Activated CD8-positive, alpha-beta memory T cell treated with anti-CD3 and anti-CD28 coated beads, Interleukin-2, amount 10 ng/mL, durations not matched to agents 7 days and 5 days (primary cell): ENCODE measurements around the gene CUTC. TPM values are rescaled to one million over a fixed set of nuclear protein-coding genes. Genes with fewer than 3 reads are reported as not detected.
"Not testable (repeated sequence)": the region's sequence is repeated elsewhere in the genome, so short reads cannot be mapped to it uniquely, and the experiment has no call there.

Experiments used
- ATAC-seq: fragments of 150-1000 bp; cut with Tn5 transposase; one replicate; pipeline ENCODE4 v1.10.0; 2021; ENCODE audit warnings: moderate library complexity
- CTCF ChIA-PET: fragments of 350-600 bp; sonication (Branson Sonifier 250); formaldehyde crosslinking; loops from one replicate; lab custom pipeline; 2021; ENCODE audit warnings: antibody characterized with exemption; lab: Charles Lee
- DNase-seq: peaks from one replicate; pipeline ENCODE4 v3.0.0-alpha.2; 2020
- H3K27ac Mint-ChIP-seq: one replicate; pipeline ENCODE4 v1.8.0; 2021; ENCODE audit warnings: mild to moderate bottlenecking, mixed read lengths
- H3K27me3 Mint-ChIP-seq: one replicate; pipeline ENCODE4 v1.8.0; 2021; ENCODE audit warnings: mixed read lengths
- H3K36me3 Mint-ChIP-seq: one replicate; pipeline ENCODE4 v1.8.0; 2021; ENCODE audit warnings: mild to moderate bottlenecking, mixed read lengths
- H3K4me1 Mint-ChIP-seq: one replicate; pipeline ENCODE4 v1.8.0; 2021; ENCODE audit warnings: mixed read lengths
- H3K4me3 Mint-ChIP-seq: one replicate; pipeline ENCODE4 v1.8.0; 2021; ENCODE audit warnings: mild to moderate bottlenecking, moderate library complexity, mixed read lengths
- H3K9me3 Mint-ChIP-seq: one replicate; pipeline ENCODE4 v1.8.0; 2022; ENCODE audit warnings: low read depth, mixed read lengths
- total RNA-seq, 2 experiments: library from RNA; stranded (reverse); gene quantifications; one replicate each; pipeline ENCODE4 v1.2.3, GENCODE V29; 2021

CUTC gene
- total RNA-seq, 2 experiments from 2014 or later = 23.6 to 26.9 TPM

GRCh38 chr10:99720387-99720786, 11.6 kb upstream of the CUTC start:
- CTCF ChIA-PET = interaction anchor here (2.3 kb wide), 1 partner anchor 11 kb away, joined by 6 read pairs; the partner anchor contains the start of genes COX15 and CUTC
- Mint-ChIP-seq H3K27me3 (no peaks in the 10 kb centered on the region), H3K9me3 (no peaks in the 10 kb centered on the region), H3K27ac (no peak overlapping the region), H3K36me3 (peaks cover 59% of the 10 kb centered on the region), H3K4me3 (no peak overlapping the region), H3K4me1 (no peaks in the 10 kb centered on the region)
- DNase-seq = no peak
- no peak for ATAC-seq

- no peak overlapping the region for H3K4me3 Mint-ChIP-seq
- H3K9me3 Mint-ChIP-seq = no peaks in the 10 kb centered on the region
- DNase-seq (no peak), ATAC-seq (no peak)
- H3K27me3 Mint-ChIP-seq = no peaks in the 10 kb centered on the region
- peaks cover 32% of the 10 kb centered on the region for H3K36me3 Mint-ChIP-seq
- CTCF ChIA-PET = no interaction called here
- no peak overlapping the region for H3K27ac Mint-ChIP-seq
- peaks cover 20% of the 10 kb centered on the region for H3K4me1 Mint-ChIP-seq
Measured at GRCh38 chr10:99730026-99730425, 2.0 kb upstream of the CUTC start.

- Mint-ChIP-seq H3K9me3 (no peaks in the 10 kb centered on the region), H3K4me1 (peaks cover 26% of the 10 kb centered on the region), H3K4me3 (peak overlapping the region; percentile 98), H3K36me3 (peaks cover 35% of the 10 kb centered on the region), H3K27me3 (no peaks in the 10 kb centered on the region), H3K27ac (peak overlapping the region; percentile 99)
- CTCF ChIA-PET = interaction anchor here (0.6 to 2.2 kb wide), 12 partner anchors 9 to 314 kb away, joined by 3 to 8 read pairs (median 5); no protein-coding TSS in a partner anchor
- ATAC-seq = no peak
- no peak for DNase-seq
Measured at GRCh38 chr10:99731306-99732032, 565 bp upstream of the CUTC start.

- ATAC-seq (no peak), DNase-seq (no peak)
- Mint-ChIP-seq H3K4me3 (peak overlapping the region; percentile 56), H3K9me3 (no peaks in the 10 kb centered on the region), H3K27ac (no peak overlapping the region), H3K36me3 (peaks cover 39% of the 10 kb centered on the region), H3K4me1 (peaks cover 29% of the 10 kb centered on the region), H3K27me3 (no peaks in the 10 kb centered on the region)
- CTCF ChIA-PET = interaction anchor here (1.6 to 2.2 kb wide), 3 partner anchors 10 to 276 kb away, joined by 5 to 8 read pairs (median 7); partner anchors contain the start of gene DNMBP
Measured at GRCh38 chr10:99733366-99733765, 1.3 kb downstream of the CUTC start.

GRCh38 chr10:99734111-99734510, 2.1 kb downstream of the CUTC start:
- H3K4me3 Mint-ChIP-seq, H3K27ac Mint-ChIP-seq, CTCF ChIA-PET, DNase-seq, H3K27me3 Mint-ChIP-seq, H3K9me3 Mint-ChIP-seq, ATAC-seq: not testable (repeated sequence)
- Mint-ChIP-seq H3K4me1 (peaks cover 29% of the 10 kb centered on the region), H3K36me3 (peaks cover 44% of the 10 kb centered on the region)

GRCh38 chr10:99740260-99740659, 8.2 kb downstream of the CUTC start:
- no peak overlapping the region for H3K27ac Mint-ChIP-seq
- peaks cover 81% of the 10 kb centered on the region for H3K36me3 Mint-ChIP-seq
- CTCF ChIA-PET = no interaction called here
- no peak for DNase-seq
- no peak for ATAC-seq
- no peaks in the 10 kb centered on the region for H3K27me3 Mint-ChIP-seq
- no peak overlapping the region for H3K4me3 Mint-ChIP-seq
- peaks cover 9% of the 10 kb centered on the region for H3K9me3 Mint-ChIP-seq
- H3K4me1 Mint-ChIP-seq = peaks cover 17% of the 10 kb centered on the region

GRCh38 chr10:99740933-99741559, 9.0 kb downstream of the CUTC start:
- Mint-ChIP-seq H3K4me1 (peaks cover 13% of the 10 kb centered on the region), H3K27ac (no peak overlapping the region), H3K36me3 (peaks cover 76% of the 10 kb centered on the region), H3K9me3 (peaks cover 9% of the 10 kb centered on the region), H3K4me3 (no peak overlapping the region), H3K27me3 (no peaks in the 10 kb centered on the region)
- DNase-seq (no peak), ATAC-seq (no peak)
- CTCF ChIA-PET = interaction anchor here (0.6 kb wide), 1 partner anchor 182 kb away, joined by 3 read pairs; no protein-coding TSS in a partner anchor

GRCh38 chr10:99742254-99742653, 10.2 kb downstream of the CUTC start:
- DNase-seq (no peak), ATAC-seq (no peak)
- CTCF ChIA-PET = interaction anchor here (1.3 kb wide), 1 partner anchor 10 kb away, joined by 6 read pairs; the partner anchor contains the start of genes COX15 and CUTC
- peaks cover 12% of the 10 kb centered on the region for H3K4me1 Mint-ChIP-seq
- no peaks in the 10 kb centered on the region for H3K27me3 Mint-ChIP-seq
- peaks cover 9% of the 10 kb centered on the region for H3K9me3 Mint-ChIP-seq
- H3K27ac Mint-ChIP-seq = no peak overlapping the region
- H3K4me3 Mint-ChIP-seq = no peak overlapping the region
- peaks cover 70% of the 10 kb centered on the region for H3K36me3 Mint-ChIP-seq

GRCh38 chr10:99742701-99743100, 10.7 kb downstream of the CUTC start:
- CTCF ChIA-PET = interaction anchor here (1.3 kb wide), 1 partner anchor 11 kb away, joined by 6 read pairs; the partner anchor contains the start of genes COX15 and CUTC
- no peak overlapping the region for H3K4me3 Mint-ChIP-seq
- H3K36me3 Mint-ChIP-seq = peaks cover 66% of the 10 kb centered on the region
- H3K4me1 Mint-ChIP-seq = peaks cover 9% of the 10 kb centered on the region
- H3K27ac Mint-ChIP-seq = no peak overlapping the region
- H3K27me3 Mint-ChIP-seq = no peaks in the 10 kb centered on the region
- H3K9me3 Mint-ChIP-seq = peaks cover 9% of the 10 kb centered on the region
- DNase-seq (no peak), ATAC-seq (no peak)

GRCh38 chr10:99743841-99744240, 11.8 kb downstream of the CUTC start:
- Mint-ChIP-seq H3K4me3 (no peak overlapping the region), H3K27ac (no peak overlapping the region), H3K9me3 (peaks cover 9% of the 10 kb centered on the region), H3K4me1 (peaks cover 9% of the 10 kb centered on the region), H3K27me3 (no peaks in the 10 kb centered on the region), H3K36me3 (peaks cover 64% of the 10 kb centered on the region)
- CTCF ChIA-PET = no interaction called here
- no peak for ATAC-seq
- DNase-seq = no peak

GRCh38 chr10:99746166-99746565, 14.1 kb downstream of the CUTC start:
- ATAC-seq, H3K4me3 Mint-ChIP-seq, H3K27me3 Mint-ChIP-seq, CTCF ChIA-PET, DNase-seq, H3K4me1 Mint-ChIP-seq, H3K27ac Mint-ChIP-seq, H3K9me3 Mint-ChIP-seq: not testable (repeated sequence)
- H3K36me3 Mint-ChIP-seq = peaks cover 56% of the 10 kb centered on the region

- H3K27ac Mint-ChIP-seq = no peak overlapping the region
Measured at GRCh38 chr10:99748823-99749451, 16.9 kb downstream of the CUTC start.

GRCh38 chr10:99750641-99751040, 18.6 kb downstream of the CUTC start:
- Mint-ChIP-seq H3K36me3 (peaks cover 43% of the 10 kb centered on the region), H3K27ac (no peak overlapping the region), H3K9me3 (no peaks in the 10 kb centered on the region), H3K27me3 (no peaks in the 10 kb centered on the region), H3K4me1 (no peaks in the 10 kb centered on the region), H3K4me3 (no peak overlapping the region)
- ATAC-seq = no peak
- CTCF ChIA-PET = no interaction called here
- DNase-seq = no peak

More at GRCh38 chr10:99748823-99749451, 16.9 kb downstream of the CUTC start:
- Mint-ChIP-seq H3K27me3 (no peaks in the 10 kb centered on the region), H3K9me3 (no peaks in the 10 kb centered on the region), H3K36me3 (peaks cover 37% of the 10 kb centered on the region), H3K4me1 (no peaks in the 10 kb centered on the region), H3K4me3 (no peak overlapping the region)
- CTCF ChIA-PET = no interaction called here
- DNase-seq (no peak), ATAC-seq (no peak)
